DMS114 treated with DMSO at 0.1 percent for 48 hours (cell line): ENCODE results near the gene DNAJC5.
"Not testable (repeated sequence)": the region's sequence is repeated elsewhere in the genome, so short reads cannot be mapped to it uniquely, and the experiment has no call there.

Experiments
- DNase-seq: peaks from one replicate; lab custom pipeline; 2025; ENCODE audit not compliant: unreplicated experiment; lab: John Stamatoyannopoulos, UW

Gene DNAJC5

GRCh38 chr20:63861365-63861934 lies 33.5 kb upstream of the DNAJC5 start, which contains the start of gene ABHD16B:
Gene ABHD16B (plus strand): TSS chr20:63861498. CDS start chr20:63861541, 43 bp downstream.
- DNase-seq, result no peak

GRCh38 chr20:63861981-63862901 lies 32.7 kb upstream of the DNAJC5 start:
- DNase-seq, result no peak

- no peak for DNase-seq
These were observed 31.7 kb upstream of the DNAJC5 start for GRCh38 chr20:63863021-63863797.

- DNase-seq, result peak; percentile 27
These were observed 31.0 kb upstream of the DNAJC5 start for GRCh38 chr20:63863798-63864544.

GRCh38 chr20:63864545-63864977 lies 30.4 kb upstream of the DNAJC5 start:
- no peak for DNase-seq

- DNase-seq, result peak; percentile 95
These were observed 29.8 kb upstream of the DNAJC5 start, which contains the start of gene TPD52L2 for GRCh38 chr20:63864978-63865640. Gene TPD52L2 (plus strand): TSS chr20:63865270. CDS start chr20:63865366, 96 bp downstream.

- not testable (repeated sequence) for DNase-seq
These were observed 27.9 kb upstream of the DNAJC5 start for GRCh38 chr20:63867042-63867441.

GRCh38 chr20:63868264-63868663 lies 26.7 kb upstream of the DNAJC5 start:
- no peak for DNase-seq

- DNase-seq, result no peak
These were observed 21.4 kb upstream of the DNAJC5 start for GRCh38 chr20:63873477-63873971.

GRCh38 chr20:63874241-63874640 lies 20.7 kb upstream of the DNAJC5 start:
- not testable (repeated sequence) for DNase-seq

GRCh38 chr20:63876489-63877036 lies 18.4 kb upstream of the DNAJC5 start:
- DNase-seq, result no peak

GRCh38 chr20:63877755-63878470 lies 17.0 kb upstream of the DNAJC5 start:
- no peak for DNase-seq

- DNase-seq, result no peak
These were observed 15.8 kb upstream of the DNAJC5 start for GRCh38 chr20:63878899-63879663.

- DNase-seq, result not testable (repeated sequence)
These were observed 14.0 kb upstream of the DNAJC5 start for GRCh38 chr20:63880901-63881300.

- DNase-seq, result no peak
These were observed 13.3 kb upstream of the DNAJC5 start for GRCh38 chr20:63881451-63882226.

GRCh38 chr20:63882257-63883200 lies 12.4 kb upstream of the DNAJC5 start:
- DNase-seq, result no peak
